ENCODE results near the gene TERF2IP. TPM values are rescaled to one million over a fixed set of nuclear protein-coding genes. Genes with fewer than 3 reads are reported as not detected.

The TERF2IP gene
- total and polyA plus RNA-seq, 2 experiments from 2014 or later = 12.0 to 18.0 TPM

DNA sequence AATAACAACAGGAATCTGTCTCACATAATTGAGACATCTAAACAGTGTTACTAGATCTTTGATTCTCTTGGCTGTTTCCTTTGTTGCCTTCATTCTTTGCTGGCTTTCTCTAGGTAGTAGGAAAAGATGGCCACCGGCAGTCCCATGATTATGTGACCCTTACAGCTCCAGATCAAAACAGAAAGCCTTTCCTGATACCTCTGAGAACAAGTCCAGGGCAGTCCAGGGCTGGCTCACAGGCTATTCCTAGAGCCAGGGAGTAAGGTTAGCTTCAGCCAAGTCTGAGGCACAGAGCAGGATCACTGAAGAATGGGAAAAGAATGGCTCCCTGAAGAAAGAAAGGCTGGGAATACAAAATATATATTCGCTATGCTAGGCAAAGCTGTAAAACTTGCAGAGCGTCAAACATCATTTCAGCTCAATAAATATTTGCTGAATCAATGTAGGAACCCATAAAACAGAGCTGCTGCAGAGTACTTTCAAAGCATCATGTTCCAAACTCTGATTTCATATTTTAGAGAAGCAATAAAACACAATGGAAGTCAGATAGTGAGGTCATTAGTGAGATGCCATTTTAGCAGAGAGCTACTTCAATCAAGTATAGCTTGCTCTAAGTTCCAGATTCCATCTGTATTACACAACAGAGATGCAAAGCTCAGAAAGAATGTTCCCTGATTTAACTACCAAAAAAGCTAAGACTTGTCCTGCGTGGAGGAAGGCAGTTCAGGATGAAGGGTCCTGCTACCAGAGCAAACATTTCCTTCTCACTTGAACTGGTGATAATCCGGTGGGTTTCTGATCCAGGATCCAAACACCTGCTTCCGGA lies 47.9 kb upstream of the TERF2IP start:
- no peak for DNase-seq (ENCODE audit: low spot score)
- H3K27me3 ChIP-seq (ENCODE audit: insufficient read depth) = no peaks in the 10 kb centered on the region
- ATAC-seq = no peak
- H2AFZ ChIP-seq = no peak overlapping the region
- H3K27me3 Mint-ChIP-seq (ENCODE audit: insufficient read depth, low read depth, poor library complexity) = peaks cover 5% of the 10 kb centered on the region
- no peak overlapping the region for H3K27ac Mint-ChIP-seq
- H3K36me3 ChIP-seq (ENCODE audit: insufficient read depth) = peaks cover 28% of the 10 kb centered on the region
- H3K4me1 Mint-ChIP-seq = peaks cover 7% of the 10 kb centered on the region
- no peak overlapping the region for H3K27ac ChIP-seq (ENCODE audit: low read depth)
- H3K4me2 ChIP-seq = no peak overlapping the region
- no peak overlapping the region for H3K4me3 Mint-ChIP-seq
- H4K20me1 ChIP-seq (replicated peaks; ENCODE audit: insufficient read depth) = no peaks in the 10 kb centered on the region
- no peaks in the 10 kb centered on the region for H3K9me2 ChIP-seq (ENCODE audit: insufficient read depth)
- peaks cover 15% of the 10 kb centered on the region for H3K9me3 Mint-ChIP-seq
- H3F3A ChIP-seq (replicated peaks; ENCODE audit: low read depth) = no peaks in the 10 kb centered on the region
- H3K4me3 ChIP-seq = no peak overlapping the region
- TF ChIP-seq CTCF (conservative IDR thresholded peaks at IDR 0.05; ENCODE audit: low read depth in 2 of 2) = no peak
- no peak for TF ChIP-seq EZH2 (IDR thresholded peaks at IDR 0.05; ENCODE audit: low read depth, unreplicated experiment)
- TF ChIP-seq, protein P1, sequence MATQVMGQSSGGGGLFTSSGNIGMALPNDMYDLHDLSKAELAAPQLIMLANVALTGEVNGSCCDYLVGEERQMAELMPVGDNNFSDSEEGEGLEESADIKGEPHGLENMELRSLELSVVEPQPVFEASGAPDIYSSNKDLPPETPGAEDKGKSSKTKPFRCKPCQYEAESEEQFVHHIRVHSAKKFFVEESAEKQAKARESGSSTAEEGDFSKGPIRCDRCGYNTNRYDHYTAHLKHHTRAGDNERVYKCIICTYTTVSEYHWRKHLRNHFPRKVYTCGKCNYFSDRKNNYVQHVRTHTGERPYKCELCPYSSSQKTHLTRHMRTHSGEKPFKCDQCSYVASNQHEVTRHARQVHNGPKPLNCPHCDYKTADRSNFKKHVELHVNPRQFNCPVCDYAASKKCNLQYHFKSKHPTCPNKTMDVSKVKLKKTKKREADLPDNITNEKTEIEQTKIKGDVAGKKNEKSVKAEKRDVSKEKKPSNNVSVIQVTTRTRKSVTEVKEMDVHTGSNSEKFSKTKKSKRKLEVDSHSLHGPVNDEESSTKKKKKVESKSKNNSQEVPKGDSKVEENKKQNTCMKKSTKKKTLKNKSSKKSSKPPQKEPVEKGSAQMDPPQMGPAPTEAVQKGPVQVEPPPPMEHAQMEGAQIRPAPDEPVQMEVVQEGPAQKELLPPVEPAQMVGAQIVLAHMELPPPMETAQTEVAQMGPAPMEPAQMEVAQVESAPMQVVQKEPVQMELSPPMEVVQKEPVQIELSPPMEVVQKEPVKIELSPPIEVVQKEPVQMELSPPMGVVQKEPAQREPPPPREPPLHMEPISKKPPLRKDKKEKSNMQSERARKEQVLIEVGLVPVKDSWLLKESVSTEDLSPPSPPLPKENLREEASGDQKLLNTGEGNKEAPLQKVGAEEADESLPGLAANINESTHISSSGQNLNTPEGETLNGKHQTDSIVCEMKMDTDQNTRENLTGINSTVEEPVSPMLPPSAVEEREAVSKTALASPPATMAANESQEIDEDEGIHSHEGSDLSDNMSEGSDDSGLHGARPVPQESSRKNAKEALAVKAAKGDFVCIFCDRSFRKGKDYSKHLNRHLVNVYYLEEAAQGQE (IDR thresholded peaks at IDR 0.05; ENCODE audit: unreplicated experiment) = no peak
- no peak for TF ChIP-seq JUNB (IDR thresholded peaks at IDR 0.05; ENCODE audit: unreplicated experiment)
- TF ChIP-seq STAT1 (IDR thresholded peaks at IDR 0.05; ENCODE audit: unreplicated experiment) = no peak
- TF ChIP-seq ZNF114 (CRISPR knock-in tag; IDR thresholded peaks at IDR 0.05) = no peak
- TF ChIP-seq EZH2phosphoT487 (IDR thresholded peaks at IDR 0.05; ENCODE audit: unreplicated experiment) = no peak
- TF ChIP-seq POLR2AphosphoS5 (IDR thresholded peaks at IDR 0.05; ENCODE audit: low read depth) = no peak
- TF ChIP-seq ZNF331 (CRISPR knock-in tag; IDR thresholded peaks at IDR 0.05; ENCODE audit: low read depth) = no peak
- TF ChIP-seq NANOG (IDR thresholded peaks at IDR 0.05; ENCODE audit: borderline replicate concordance) = no peak
- no peak for TF ChIP-seq ETS1 (IDR thresholded peaks at IDR 0.05)
- TF ChIP-seq, protein P2, sequence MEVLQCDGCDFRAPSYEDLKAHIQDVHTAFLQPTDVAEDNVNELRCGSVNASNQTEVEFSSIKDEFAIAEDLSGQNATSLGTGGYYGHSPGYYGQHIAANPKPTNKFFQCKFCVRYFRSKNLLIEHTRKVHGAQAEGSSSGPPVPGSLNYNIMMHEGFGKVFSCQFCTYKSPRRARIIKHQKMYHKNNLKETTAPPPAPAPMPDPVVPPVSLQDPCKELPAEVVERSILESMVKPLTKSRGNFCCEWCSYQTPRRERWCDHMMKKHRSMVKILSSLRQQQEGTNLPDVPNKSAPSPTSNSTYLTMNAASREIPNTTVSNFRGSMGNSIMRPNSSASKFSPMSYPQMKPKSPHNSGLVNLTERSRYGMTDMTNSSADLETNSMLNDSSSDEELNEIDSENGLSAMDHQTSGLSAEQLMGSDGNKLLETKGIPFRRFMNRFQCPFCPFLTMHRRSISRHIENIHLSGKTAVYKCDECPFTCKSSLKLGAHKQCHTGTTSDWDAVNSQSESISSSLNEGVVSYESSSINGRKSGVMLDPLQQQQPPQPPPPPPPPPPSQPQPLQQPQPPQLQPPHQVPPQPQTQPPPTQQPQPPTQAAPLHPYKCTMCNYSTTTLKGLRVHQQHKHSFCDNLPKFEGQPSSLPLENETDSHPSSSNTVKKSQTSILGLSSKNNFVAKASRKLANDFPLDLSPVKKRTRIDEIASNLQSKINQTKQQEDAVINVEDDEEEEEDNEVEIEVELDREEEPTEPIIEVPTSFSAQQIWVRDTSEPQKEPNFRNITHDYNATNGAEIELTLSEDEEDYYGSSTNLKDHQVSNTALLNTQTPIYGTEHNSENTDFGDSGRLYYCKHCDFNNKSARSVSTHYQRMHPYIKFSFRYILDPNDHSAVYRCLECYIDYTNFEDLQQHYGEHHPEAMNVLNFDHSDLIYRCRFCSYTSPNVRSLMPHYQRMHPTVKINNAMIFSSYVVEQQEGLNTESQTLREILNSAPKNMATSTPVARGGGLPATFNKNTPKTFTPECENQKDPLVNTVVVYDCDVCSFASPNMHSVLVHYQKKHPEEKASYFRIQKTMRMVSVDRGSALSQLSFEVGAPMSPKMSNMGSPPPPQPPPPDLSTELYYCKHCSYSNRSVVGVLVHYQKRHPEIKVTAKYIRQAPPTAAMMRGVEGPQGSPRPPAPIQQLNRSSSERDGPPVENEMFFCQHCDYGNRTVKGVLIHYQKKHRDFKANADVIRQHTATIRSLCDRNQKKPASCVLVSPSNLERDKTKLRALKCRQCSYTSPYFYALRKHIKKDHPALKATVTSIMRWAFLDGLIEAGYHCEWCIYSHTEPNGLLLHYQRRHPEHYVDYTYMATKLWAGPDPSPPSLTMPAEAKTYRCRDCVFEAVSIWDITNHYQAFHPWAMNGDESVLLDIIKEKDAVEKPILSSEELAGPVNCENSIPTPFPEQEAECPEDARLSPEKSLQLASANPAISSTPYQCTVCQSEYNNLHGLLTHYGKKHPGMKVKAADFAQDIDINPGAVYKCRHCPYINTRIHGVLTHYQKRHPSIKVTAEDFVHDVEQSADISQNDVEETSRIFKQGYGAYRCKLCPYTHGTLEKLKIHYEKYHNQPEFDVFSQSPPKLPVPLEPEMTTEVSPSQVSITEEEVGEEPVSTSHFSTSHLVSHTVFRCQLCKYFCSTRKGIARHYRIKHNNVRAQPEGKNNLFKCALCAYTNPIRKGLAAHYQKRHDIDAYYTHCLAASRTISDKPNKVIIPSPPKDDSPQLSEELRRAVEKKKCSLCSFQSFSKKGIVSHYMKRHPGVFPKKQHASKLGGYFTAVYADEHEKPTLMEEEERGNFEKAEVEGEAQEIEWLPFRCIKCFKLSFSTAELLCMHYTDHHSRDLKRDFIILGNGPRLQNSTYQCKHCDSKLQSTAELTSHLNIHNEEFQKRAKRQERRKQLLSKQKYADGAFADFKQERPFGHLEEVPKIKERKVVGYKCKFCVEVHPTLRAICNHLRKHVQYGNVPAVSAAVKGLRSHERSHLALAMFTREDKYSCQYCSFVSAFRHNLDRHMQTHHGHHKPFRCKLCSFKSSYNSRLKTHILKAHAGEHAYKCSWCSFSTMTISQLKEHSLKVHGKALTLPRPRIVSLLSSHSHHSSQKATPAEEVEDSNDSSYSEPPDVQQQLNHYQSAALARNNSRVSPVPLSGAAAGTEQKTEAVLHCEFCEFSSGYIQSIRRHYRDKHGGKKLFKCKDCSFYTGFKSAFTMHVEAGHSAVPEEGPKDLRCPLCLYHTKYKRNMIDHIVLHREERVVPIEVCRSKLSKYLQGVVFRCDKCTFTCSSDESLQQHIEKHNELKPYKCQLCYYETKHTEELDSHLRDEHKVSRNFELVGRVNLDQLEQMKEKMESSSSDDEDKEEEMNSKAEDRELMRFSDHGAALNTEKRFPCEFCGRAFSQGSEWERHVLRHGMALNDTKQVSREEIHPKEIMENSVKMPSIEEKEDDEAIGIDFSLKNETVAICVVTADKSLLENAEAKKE (CRISPR knock-in tag; IDR thresholded peaks at IDR 0.05) = no peak
- no peak for TF ChIP-seq CREB1 (CRISPR knock-in tag; IDR thresholded peaks at IDR 0.05; ENCODE audit: low read depth)
- H3K36me3 Mint-ChIP-seq (ENCODE audit: low read depth) = peaks cover 75% of the 10 kb centered on the region
- peaks cover 7% of the 10 kb centered on the region for H3K4me1 ChIP-seq (ENCODE audit: insufficient read depth)
- no peaks in the 10 kb centered on the region for H3K79me2 ChIP-seq (replicated peaks; ENCODE audit: insufficient read depth)
